ENCODE measurements around the gene STAT3. TPM values are rescaled to one million over a fixed set of nuclear protein-coding genes. Genes with fewer than 3 reads are reported as not detected.

The STAT3 gene
- total RNA-seq, 1 experiment from 2014 or later: 61.0 TPM

DNA sequence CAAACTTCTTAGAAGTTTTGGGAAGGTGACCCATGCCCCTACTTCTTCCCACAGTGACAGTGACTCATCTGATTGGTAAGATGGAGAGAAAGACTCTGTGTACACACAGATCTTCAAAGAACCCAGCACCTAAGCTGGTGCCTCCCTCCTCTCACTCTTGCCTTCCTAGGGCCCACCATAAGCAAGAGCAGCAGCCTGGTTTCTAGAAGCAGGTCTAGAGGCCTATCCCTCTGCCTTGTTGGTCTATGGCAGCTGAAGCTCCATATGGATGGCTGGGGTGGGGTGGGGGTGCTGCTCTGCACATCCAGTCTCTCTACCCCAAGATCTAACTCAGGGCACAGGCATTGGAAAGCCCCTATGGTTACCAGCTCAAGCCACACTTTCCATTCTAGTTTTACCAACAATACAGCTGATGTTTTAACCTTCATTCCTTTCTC lies 47.5 kb downstream of the STAT3 start:
- H3K9me3 ChIP-seq (ENCODE audit: control insufficient read depth in 1 of 2, insufficient read depth in 1 of 2, low read depth in 1 of 2, low read length in 2 of 2): no peaks in the 10 kb centered on the region
- no TSS peak for BruUV-seq (replicated peaks)
- 0 out of 2 replicates have a peak, but pooled peaks have one; percentile 17 for ATAC-seq
- no peaks in the 10 kb centered on the region for H3K79me2 ChIP-seq (ENCODE audit: insufficient read depth, low read length)
- TF ChIP-seq, protein P1, sequence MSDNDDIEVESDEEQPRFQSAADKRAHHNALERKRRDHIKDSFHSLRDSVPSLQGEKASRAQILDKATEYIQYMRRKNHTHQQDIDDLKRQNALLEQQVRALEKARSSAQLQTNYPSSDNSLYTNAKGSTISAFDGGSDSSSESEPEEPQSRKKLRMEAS (IDR thresholded peaks at IDR 0.05): no peak
- TF ChIP-seq ZNF274 (IDR thresholded peaks at IDR 0.05; ENCODE audit: low read depth, low read length): no peak
- no peak for TF ChIP-seq RAD21 (IDR thresholded peaks at IDR 0.05; ENCODE audit: low read depth)
- TF ChIP-seq POLR2AphosphoS5 (IDR thresholded peaks at IDR 0.05; ENCODE audit: low read depth, low read length): no peak
- TF ChIP-seq, protein P2, sequence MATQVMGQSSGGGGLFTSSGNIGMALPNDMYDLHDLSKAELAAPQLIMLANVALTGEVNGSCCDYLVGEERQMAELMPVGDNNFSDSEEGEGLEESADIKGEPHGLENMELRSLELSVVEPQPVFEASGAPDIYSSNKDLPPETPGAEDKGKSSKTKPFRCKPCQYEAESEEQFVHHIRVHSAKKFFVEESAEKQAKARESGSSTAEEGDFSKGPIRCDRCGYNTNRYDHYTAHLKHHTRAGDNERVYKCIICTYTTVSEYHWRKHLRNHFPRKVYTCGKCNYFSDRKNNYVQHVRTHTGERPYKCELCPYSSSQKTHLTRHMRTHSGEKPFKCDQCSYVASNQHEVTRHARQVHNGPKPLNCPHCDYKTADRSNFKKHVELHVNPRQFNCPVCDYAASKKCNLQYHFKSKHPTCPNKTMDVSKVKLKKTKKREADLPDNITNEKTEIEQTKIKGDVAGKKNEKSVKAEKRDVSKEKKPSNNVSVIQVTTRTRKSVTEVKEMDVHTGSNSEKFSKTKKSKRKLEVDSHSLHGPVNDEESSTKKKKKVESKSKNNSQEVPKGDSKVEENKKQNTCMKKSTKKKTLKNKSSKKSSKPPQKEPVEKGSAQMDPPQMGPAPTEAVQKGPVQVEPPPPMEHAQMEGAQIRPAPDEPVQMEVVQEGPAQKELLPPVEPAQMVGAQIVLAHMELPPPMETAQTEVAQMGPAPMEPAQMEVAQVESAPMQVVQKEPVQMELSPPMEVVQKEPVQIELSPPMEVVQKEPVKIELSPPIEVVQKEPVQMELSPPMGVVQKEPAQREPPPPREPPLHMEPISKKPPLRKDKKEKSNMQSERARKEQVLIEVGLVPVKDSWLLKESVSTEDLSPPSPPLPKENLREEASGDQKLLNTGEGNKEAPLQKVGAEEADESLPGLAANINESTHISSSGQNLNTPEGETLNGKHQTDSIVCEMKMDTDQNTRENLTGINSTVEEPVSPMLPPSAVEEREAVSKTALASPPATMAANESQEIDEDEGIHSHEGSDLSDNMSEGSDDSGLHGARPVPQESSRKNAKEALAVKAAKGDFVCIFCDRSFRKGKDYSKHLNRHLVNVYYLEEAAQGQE (IDR thresholded peaks at IDR 0.05; ENCODE audit: low read depth): no peak
- no peak for TF ChIP-seq SIN3A (IDR thresholded peaks at IDR 0.05; ENCODE audit: low read depth)
- no peak for TF ChIP-seq SP1 (IDR thresholded peaks at IDR 0.05; ENCODE audit: low read depth)
- no peak for TF ChIP-seq CBX3 (IDR thresholded peaks at IDR 0.05; ENCODE audit: low read depth)
- TF ChIP-seq, protein P3, sequence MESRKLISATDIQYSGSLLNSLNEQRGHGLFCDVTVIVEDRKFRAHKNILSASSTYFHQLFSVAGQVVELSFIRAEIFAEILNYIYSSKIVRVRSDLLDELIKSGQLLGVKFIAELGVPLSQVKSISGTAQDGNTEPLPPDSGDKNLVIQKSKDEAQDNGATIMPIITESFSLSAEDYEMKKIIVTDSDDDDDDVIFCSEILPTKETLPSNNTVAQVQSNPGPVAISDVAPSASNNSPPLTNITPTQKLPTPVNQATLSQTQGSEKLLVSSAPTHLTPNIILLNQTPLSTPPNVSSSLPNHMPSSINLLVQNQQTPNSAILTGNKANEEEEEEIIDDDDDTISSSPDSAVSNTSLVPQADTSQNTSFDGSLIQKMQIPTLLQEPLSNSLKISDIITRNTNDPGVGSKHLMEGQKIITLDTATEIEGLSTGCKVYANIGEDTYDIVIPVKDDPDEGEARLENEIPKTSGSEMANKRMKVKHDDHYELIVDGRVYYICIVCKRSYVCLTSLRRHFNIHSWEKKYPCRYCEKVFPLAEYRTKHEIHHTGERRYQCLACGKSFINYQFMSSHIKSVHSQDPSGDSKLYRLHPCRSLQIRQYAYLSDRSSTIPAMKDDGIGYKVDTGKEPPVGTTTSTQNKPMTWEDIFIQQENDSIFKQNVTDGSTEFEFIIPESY (IDR thresholded peaks at IDR 0.05; ENCODE audit: extremely low read depth, insufficient replicate concordance, low read length): no peak
- no peak for TF ChIP-seq EGR1 (IDR thresholded peaks at IDR 0.05; ENCODE audit: low read depth)
- no peak for TF ChIP-seq YY1 (IDR thresholded peaks at IDR 0.05; ENCODE audit: extremely low read depth, insufficient replicate concordance, low read depth, low read length)
- TF ChIP-seq EZH2 (IDR thresholded peaks at IDR 0.05): no peak
- TF ChIP-seq JUND (IDR thresholded peaks at IDR 0.05): no peak
- TF ChIP-seq FOSL1 (IDR thresholded peaks at IDR 0.05; ENCODE audit: low read depth): no peak
- no peak for TF ChIP-seq TCF7L2 (IDR thresholded peaks at IDR 0.05; ENCODE audit: borderline replicate concordance, extremely low read depth, insufficient read depth, insufficient read length)
- TF ChIP-seq ZFX (IDR thresholded peaks at IDR 0.05): no peak
- no peak for TF ChIP-seq SRF (IDR thresholded peaks at IDR 0.05; ENCODE audit: low read depth)
- no peak for TF ChIP-seq EZH2phosphoT487 (IDR thresholded peaks at IDR 0.05; ENCODE audit: borderline replicate concordance)
- TF ChIP-seq CEBPB (IDR thresholded peaks at IDR 0.05; ENCODE audit: low read depth): no peak
- POLR2A ChIA-PET: no interaction called here
- H3K4me3 ChIP-seq (replicated peaks in 1 of 2; ENCODE audit: low read depth in 1 of 2, low read length in 2 of 2): no peak overlapping the region
- no peaks in the 10 kb centered on the region for H4K20me1 ChIP-seq (ENCODE audit: insufficient read depth)
- no peaks in the 10 kb centered on the region for H3K9me2 ChIP-seq (ENCODE audit: insufficient read depth)
- H3K4me2 ChIP-seq (ENCODE audit: low read length): no peak overlapping the region
- intact Hi-C loops (cut with micrococcal nuclease): no loop called here
- H3K4me1 ChIP-seq (ENCODE audit: control insufficient read depth in 1 of 2, insufficient read depth in 2 of 2, low read length in 2 of 2): peaks cover 0 to 6% of the 10 kb centered on the region in 2 experiments; a peak in 2 of 4 replicates
- RAD21 ChIA-PET (ENCODE audit: low non-redundant PET in 1 of 2, low total read pairs in 2 of 2, uncharacterized antibody in 2 of 2, unreplicated experiment in 2 of 2): no interaction called here
- DNase-seq (ENCODE audit: low read depth, low spot score): no peak
- H2AFZ ChIP-seq (ENCODE audit: low read depth, low read length, poor library complexity, severe bottlenecking): no peak overlapping the region
- H3K36me3 ChIP-seq (ENCODE audit: control insufficient read depth in 1 of 2, insufficient read depth in 2 of 2, low read length in 2 of 2): peaks cover 9 to 28% of the 10 kb centered on the region in 2 experiments
- CTCF ChIA-PET: no interaction called here
- no peak overlapping the region for H3K27ac ChIP-seq (ENCODE audit: low read depth, low read length)
- H3K9ac ChIP-seq (ENCODE audit: low read length): no peak overlapping the region
- H3K27me3 ChIP-seq (ENCODE audit: insufficient read depth, low read length): no peaks in the 10 kb centered on the region
